Measurements from ENCODE around the gene XRCC5.

XRCC5 gene

DNA sequence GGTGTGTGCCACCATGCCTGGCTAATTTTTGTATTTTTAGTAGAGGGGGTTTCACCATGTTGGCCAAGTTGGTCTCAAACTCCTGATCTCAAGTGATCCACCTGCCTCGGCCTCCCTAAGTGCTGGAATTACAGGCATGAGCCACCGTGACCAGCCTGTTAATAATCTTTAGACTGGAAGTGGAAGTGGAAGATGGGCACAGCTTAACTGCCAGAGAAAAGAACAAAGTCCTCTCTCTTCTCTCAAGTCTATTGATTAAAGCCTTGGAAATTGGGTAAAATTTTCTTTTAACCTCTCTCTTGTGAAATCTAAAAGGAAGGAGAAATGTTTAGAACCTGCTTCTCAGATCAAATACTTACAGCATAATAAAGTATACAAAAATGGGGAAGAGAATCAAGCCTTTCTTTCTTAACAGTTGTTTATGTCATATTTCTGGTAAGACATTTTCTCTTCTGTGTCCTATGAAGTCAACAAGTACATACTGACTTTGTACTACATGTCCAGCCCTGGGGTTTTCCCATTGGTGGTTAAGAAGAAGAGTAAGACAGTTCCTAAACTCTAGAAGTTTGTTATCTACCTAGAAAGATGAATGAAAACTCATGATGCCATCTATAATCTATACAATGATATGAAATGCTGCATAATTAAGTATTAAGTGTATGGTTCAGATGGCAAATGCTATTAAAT, 22.8 kb upstream of the XRCC5 start:
- DNase-seq = no peak

- DNase-seq = no peak
Observed at GRCh38 chr2:216090369-216090786, 18.8 kb upstream of the XRCC5 start.

DNA sequence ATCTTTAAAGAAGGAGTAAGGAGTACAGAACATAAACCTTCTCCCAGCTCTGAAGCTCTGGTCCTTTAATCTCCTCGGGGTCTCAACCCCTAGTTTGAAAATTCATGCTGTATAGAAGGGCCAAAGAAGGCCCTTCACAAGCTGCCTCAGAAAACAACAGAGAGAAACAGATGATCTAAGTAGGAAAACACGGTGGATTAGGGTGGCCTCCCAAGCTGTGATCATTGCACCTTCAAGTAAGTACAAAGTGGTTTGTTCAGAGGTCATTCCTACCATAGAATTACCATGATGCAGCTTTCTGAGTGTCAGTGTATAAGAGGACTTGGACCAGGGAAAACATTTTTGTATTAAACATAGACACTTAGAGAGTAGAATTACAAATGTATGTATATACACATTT, 16.5 kb upstream of the XRCC5 start:
- DNase-seq = no peak

GRCh38 chr2:216094701-216095100, 14.4 kb upstream of the XRCC5 start:
- peak in 1 of 2 experiments; percentile 28 for DNase-seq

- no peak for DNase-seq
Observed at GRCh38 chr2:216098421-216099334, 10.5 kb upstream of the XRCC5 start.

DNA sequence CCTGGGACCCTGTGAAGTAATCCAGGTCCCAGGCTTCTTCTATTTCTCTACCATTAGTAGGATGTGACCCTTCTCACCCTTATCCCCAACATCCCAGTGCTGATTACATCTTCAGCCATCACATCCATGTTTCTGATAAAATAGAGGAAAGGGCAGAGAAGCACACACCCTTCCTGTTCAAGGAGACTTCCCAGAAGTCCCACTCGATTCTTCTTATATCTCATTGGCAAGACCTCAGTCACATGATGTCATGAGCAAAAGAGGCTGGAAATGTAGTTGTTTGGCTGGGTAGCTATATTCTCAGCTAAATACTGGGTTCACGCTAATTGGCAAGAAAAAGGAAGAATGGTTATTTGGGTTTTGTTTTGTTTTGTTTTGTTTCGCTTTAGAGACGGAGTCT, 8.0 kb upstream of the XRCC5 start:
- no peak for DNase-seq

DNA sequence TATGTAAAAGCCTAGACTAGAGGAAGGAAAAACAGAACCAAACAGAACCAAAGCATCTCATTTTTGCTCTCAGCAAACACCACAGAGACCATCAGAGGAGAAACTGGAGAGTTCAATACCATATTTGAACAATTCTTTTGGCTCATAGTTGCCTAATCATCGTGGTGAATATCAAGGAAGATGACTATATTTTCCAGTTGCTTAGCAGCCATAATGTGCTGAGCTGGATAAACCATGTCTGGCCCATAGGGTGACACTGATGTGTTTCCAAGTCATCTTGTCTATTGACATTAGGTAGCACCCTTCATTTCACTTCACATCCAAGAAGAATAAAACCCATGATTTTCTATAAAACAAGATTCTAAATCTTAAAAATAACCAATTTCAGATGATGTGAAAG, 5.9 kb upstream of the XRCC5 start:
- no peak for DNase-seq

DNA sequence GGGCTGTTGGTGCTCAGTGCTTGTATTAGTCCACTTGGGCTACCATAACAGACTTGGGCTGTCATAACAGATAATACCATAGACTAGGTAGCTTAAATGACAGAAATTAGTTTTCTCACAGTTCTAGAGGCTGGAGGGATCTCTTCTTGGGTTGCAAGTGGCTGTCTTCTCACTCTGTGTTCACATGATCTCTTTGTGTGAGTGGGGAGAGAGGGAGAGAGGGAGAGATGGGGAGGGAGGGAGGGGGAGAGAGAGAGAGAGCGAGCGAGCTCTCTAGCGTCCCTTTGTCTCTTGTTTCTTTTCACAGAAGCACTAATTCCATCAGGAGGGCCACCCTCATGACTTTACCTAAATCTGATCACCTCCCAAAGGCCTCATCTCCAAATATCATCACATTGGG, 4.5 kb upstream of the XRCC5 start:
- no peak for DNase-seq

DNA sequence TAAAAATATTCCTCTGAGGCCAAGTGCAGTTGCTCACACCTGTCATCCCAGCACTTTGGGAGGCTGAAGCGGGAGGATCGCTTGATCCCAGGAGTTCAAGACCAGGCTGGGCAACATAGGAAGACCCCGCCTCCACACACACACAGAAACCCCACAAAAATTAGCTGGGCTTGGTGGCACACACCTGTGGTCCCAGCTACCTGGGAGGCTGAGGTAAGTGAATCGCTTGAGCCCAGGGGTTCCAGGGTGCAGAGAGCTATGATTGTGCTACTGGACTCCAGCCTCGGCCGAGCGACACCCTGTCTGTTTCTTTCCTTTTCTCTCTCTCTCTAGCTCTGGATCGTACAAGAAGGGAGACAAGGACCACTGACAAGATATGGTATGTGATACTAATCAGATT, 1.8 kb upstream of the XRCC5 start:
- DNase-seq = no peak

DNA sequence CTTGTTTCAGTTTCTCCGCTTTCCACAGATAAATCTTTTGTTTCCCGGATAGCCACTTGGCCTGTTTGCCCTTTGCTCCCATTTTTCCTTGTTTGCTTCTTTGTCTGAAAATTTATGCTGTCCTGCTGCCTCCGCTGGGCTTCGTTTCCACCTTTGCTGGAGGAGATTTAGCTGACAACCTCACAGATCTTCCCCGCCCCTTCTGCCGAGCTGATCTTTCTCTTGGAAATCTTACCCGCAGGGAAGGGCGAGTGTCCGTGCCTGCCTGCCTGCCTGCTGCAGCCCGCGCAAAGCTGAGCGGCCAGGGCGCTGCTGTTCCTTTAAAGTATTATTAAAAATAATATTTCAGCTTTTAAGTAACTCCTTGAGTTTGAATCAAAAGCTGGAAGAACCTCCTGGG, 1.4 kb upstream of the XRCC5 start:
- DNase-seq = no peak

DNA sequence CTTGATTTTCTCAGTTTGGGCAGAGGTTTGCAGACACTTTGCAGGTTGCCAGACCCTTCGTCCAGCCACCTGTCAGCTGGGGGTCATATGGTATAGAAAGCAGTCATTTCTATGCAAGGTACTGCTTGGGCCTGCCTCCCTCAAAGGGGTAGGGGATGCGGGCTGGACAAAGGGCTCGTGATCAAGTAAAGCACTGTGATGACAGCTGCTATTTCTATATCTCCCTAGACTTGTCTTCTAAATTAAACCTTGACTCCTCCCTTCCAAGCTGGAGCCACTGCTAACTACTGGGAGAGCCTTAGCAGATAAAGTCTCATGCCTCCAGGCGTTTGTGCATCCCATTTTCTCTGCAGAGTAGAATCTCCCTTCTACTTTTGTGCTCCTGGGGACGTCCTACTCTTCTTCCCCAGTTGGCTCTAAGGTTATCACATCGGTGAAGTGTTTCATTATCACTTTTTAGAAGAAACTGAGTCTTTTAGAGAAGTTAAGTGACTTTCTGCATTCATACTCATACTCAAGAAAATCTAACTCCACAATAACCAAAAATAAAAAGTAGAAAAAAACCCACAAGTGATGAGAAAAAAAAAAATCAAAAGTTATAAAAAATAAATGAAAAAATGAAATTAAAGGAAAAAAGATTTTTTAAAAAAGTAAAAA, 710 bp upstream of the XRCC5 start:
- peak in 1 of 2 experiments; percentile 8 for DNase-seq

DNA sequence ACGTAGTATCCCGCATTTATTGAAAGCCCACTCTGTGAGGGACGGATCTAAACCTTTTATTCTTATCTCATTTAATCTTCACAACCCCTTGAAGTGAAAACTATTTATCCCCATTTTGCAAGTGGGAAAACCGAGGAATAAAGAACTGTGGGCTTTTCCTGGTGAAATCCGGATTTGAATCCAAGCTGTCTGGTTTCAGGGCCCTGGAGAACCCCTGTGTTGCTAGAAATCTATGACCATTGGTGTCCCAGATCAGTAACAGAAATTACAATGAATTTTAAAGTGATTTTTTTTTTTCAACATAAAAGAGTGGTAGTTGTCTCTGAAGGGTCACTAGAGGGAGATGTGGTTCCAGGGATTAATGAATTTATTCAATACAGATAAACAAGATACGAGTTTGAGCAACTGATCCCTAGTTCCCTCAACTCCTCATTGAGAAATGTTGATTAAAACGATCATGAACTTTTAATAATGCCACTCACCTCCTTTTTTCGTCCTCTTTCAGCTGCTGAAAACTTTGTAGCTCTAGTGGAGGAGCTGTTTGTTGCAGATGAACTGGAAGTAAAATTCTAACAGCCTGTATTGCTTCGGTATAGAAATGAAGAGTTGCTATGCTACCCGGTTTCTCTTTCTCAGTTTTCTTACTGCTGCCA, 940 bp downstream of the XRCC5 start:
- DNase-seq = peak in 1 of 2 experiments; percentile 18

GRCh38 chr2:216110620-216111019, 1.5 kb downstream of the XRCC5 start:
- no peak for DNase-seq

GRCh38 chr2:216111122-216111521, 2.0 kb downstream of the XRCC5 start:
- DNase-seq = no peak

GRCh38 chr2:216112926-216113325, 3.8 kb downstream of the XRCC5 start:
- DNase-seq = no peak

- DNase-seq = no peak
Observed at GRCh38 chr2:216113572-216113971, 4.4 kb downstream of the XRCC5 start.

DNA sequence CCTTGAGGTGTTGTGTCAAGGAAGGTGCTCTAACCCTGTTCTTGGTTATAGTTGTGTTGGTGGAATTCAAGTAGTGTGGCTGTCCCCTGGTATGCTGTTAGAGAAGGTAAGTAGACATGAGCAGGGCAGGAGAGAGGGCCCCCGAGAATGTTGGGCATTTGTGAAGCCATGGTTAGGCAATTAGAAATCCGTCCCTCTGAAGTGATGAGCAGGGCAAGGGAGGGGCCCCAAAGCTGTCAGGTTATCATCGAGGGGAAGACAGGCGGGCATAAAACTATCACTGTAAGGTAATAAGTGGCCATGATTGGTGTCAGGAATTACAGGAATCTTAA, 5.2 kb downstream of the XRCC5 start:
- no peak for DNase-seq

- DNase-seq = peak; percentile 97 to 99
Observed at GRCh38 chr2:216114714-216115531, 5.8 kb downstream of the XRCC5 start.

GRCh38 chr2:216116418-216116817, 7.3 kb downstream of the XRCC5 start:
- no peak for DNase-seq

DNA sequence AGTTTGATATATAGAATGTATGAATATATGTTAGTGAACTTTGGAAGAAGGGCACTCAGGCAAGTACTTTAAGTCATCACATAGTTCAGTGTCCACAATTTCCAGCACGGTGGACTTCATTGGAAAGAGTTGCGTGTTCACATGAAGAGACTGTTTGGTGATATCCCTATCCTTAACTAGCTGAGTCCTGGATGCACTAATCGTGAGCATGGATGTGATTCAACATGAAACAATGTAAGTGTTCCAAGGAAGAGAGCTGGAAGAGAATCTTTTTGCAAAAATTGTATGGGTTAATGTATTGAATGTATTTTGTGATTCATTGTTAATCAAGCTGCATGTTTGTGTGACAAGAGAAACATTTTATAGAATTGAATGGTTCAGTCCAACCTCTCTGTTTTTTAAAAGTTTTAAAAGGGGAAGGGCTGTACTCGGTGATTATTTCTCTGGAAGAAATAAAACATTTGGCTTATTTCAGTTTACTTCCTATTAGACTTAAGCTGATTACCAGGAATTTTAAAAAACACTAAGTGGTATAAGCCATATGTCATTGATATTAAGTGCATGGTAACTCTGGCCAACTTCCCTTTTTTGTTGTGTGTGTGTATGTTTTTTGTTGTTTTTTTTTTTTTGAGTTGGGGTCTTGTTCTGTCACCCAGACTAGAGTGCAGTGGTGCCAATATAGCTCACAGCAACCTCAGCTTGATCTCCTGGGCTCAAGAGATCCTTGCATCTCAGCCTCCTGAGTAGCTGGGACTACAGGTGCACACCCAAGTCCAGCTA, 8.6 kb downstream of the XRCC5 start:
- no peak for DNase-seq

GRCh38 chr2:216118474-216118873, 9.3 kb downstream of the XRCC5 start:
- DNase-seq = no peak

- DNase-seq = no peak
Observed at GRCh38 chr2:216119146-216119545, 10.0 kb downstream of the XRCC5 start.

All from NCI-H526 (cell line).